ENCODE measurements around the gene GALNT1. TPM values are rescaled to one million over a fixed set of nuclear protein-coding genes. Genes with fewer than 3 reads are reported as not detected.

The GALNT1 gene
- total RNA-seq, 2 donors from 2014 or later, result 27.9 to 69.3 TPM

- H3K27ac Mint-ChIP-seq, result no peak overlapping the region
- no peak overlapping the region for H3K4me3 Mint-ChIP-seq
- H3K36me3 Mint-ChIP-seq (ENCODE audit: low read depth), result no peaks in the 10 kb centered on the region
- H3K4me1 Mint-ChIP-seq, result no peaks in the 10 kb centered on the region
- peaks cover 18% of the 10 kb centered on the region for H3K27me3 Mint-ChIP-seq
- H3K9me3 Mint-ChIP-seq, result peaks cover 10% of the 10 kb centered on the region
- no peak for ATAC-seq (replicated peaks)
These were observed 164.3 kb downstream of the GALNT1 start for GRCh38 chr18:35745814-35746213.

GRCh38 chr18:35746826-35747339 lies 165.3 kb downstream of the GALNT1 start:
- Mint-ChIP-seq H3K36me3 (ENCODE audit: low read depth) (no peaks in the 10 kb centered on the region), H3K27ac (no peak overlapping the region), H3K4me3 (no peak overlapping the region), H3K9me3 (peaks cover 10% of the 10 kb centered on the region), H3K27me3 (peaks cover 18% of the 10 kb centered on the region), H3K4me1 (no peaks in the 10 kb centered on the region)
- no peak for ATAC-seq (replicated peaks)

- H3K36me3 Mint-ChIP-seq (ENCODE audit: low read depth), result no peaks in the 10 kb centered on the region
- no peaks in the 10 kb centered on the region for H3K4me1 Mint-ChIP-seq
- peaks cover 10% of the 10 kb centered on the region for H3K9me3 Mint-ChIP-seq
- peaks cover 18% of the 10 kb centered on the region for H3K27me3 Mint-ChIP-seq
- no peak overlapping the region for H3K27ac Mint-ChIP-seq
- no peak for ATAC-seq (replicated peaks)
- H3K4me3 Mint-ChIP-seq, result no peak overlapping the region
These were observed 166.4 kb downstream of the GALNT1 start for GRCh38 chr18:35747894-35748472.

- peaks cover 18% of the 10 kb centered on the region for H3K27me3 Mint-ChIP-seq
- peaks cover 10% of the 10 kb centered on the region for H3K9me3 Mint-ChIP-seq
- no peak for ATAC-seq (replicated peaks)
- H3K4me3 Mint-ChIP-seq, result no peak overlapping the region
- no peaks in the 10 kb centered on the region for H3K36me3 Mint-ChIP-seq (ENCODE audit: low read depth)
- no peak overlapping the region for H3K27ac Mint-ChIP-seq
- H3K4me1 Mint-ChIP-seq, result no peaks in the 10 kb centered on the region
These were observed 168.2 kb downstream of the GALNT1 start for GRCh38 chr18:35749701-35750100.

DNA sequence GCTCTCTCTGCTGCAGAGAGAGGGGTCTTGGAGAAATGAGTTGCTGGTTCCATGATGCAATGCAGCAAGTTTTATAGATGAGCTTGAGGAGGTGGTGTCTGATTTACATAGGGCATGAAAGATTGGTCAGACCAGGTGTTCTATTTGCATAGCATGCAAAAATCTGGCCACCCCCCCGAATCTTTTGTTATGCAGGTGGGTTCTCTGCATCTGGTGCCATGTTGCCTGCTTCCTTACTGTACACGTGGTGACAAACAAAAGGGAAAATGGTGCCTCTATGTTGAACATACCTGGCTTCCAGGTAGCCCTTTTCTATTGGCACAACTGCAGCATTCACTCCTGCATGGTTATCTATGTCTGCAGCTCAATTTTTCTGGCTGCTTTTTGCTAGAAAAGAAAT lies 169.4 kb downstream of the GALNT1 start:
- Mint-ChIP-seq H3K36me3 (ENCODE audit: low read depth) (no peaks in the 10 kb centered on the region), H3K27me3 (peaks cover 14% of the 10 kb centered on the region), H3K4me3 (no peak overlapping the region), H3K4me1 (no peaks in the 10 kb centered on the region), H3K27ac (no peak overlapping the region), H3K9me3 (peaks cover 4% of the 10 kb centered on the region)
- ATAC-seq (replicated peaks), result no peak

DNA sequence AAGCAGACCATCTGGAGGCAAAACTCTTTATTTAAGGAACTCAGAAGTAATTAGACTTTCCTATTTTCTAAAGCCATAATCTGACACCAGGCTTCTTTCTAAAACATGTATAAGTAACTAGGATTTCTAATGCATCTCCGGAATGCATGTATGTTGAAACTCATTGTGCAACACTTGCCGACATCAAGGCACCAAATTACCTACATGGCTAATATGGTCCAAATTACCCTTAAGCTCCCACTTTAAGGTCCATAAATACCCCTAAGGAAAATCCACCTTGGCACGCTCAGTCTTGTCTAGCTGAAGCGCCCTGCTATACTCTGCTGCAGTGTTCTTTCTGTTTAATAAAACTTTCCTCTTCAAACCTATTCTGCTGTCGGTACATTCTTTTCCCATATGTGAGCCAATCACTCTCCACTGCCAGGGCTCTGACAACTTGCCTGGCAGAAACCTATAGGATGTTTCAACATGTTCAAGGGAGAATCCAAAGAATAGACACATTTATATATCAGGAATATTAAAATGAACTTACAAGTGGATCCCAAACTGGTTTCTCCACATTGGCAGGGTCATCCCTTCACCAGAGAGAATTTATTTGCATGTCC lies 171.9 kb downstream of the GALNT1 start:
- ATAC-seq (replicated peaks), result no peak
- Mint-ChIP-seq H3K27ac (no peak overlapping the region), H3K36me3 (ENCODE audit: low read depth) (no peaks in the 10 kb centered on the region), H3K4me3 (no peak overlapping the region), H3K27me3 (peaks cover 20% of the 10 kb centered on the region), H3K4me1 (no peaks in the 10 kb centered on the region), H3K9me3 (no peaks in the 10 kb centered on the region)

- peak; percentile 16 for ATAC-seq (replicated peaks)
- Mint-ChIP-seq H3K27ac (no peak overlapping the region), H3K9me3 (no peaks in the 10 kb centered on the region), H3K27me3 (peaks cover 25% of the 10 kb centered on the region), H3K4me1 (no peaks in the 10 kb centered on the region), H3K36me3 (ENCODE audit: low read depth) (no peaks in the 10 kb centered on the region), H3K4me3 (no peak overlapping the region)
These were observed 172.9 kb downstream of the GALNT1 start for GRCh38 chr18:35754464-35754863.

- ATAC-seq (replicated peaks), result no peak
- H3K36me3 Mint-ChIP-seq (ENCODE audit: low read depth), result no peaks in the 10 kb centered on the region
- H3K4me1 Mint-ChIP-seq, result no peaks in the 10 kb centered on the region
- no peak overlapping the region for H3K4me3 Mint-ChIP-seq
- H3K27me3 Mint-ChIP-seq, result peaks cover 32% of the 10 kb centered on the region
- no peak overlapping the region for H3K27ac Mint-ChIP-seq
- H3K9me3 Mint-ChIP-seq, result no peaks in the 10 kb centered on the region
These were observed 173.8 kb downstream of the GALNT1 start for GRCh38 chr18:35755369-35755768.

DNA sequence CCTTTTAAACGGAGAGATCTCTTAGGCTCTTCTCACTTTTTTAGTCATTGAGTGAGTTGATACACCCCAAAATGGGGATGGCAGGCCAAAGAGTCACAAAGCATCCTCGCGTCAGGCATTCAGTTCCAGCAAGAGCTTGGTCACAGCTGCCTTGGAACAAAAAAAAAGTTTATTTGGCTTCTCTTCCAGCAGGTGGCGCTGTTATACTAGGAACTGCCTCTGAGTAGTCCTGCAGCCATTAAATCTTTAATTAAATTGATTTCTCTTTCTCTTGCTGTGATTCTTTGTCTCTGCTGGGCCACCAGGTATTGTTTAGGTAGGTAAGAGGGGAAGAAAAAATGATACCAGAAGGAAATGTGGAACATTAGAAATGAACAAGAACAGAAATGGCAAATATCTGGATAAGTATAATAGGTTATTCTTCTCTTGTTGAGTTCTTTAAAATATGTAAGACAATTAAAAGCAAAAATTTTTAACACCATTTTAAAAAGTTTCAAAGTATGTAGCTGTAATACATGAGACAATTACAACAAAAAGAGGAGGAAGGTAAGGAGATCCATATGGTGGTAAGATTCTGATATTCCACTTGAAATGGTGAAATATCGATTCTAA lies 175.1 kb downstream of the GALNT1 start:
- ATAC-seq (replicated peaks), result peak; percentile 70
- Mint-ChIP-seq H3K4me3 (no peak overlapping the region), H3K4me1 (no peaks in the 10 kb centered on the region), H3K27me3 (peaks cover 32% of the 10 kb centered on the region), H3K27ac (no peak overlapping the region), H3K36me3 (ENCODE audit: low read depth) (no peaks in the 10 kb centered on the region), H3K9me3 (no peaks in the 10 kb centered on the region)

Other genes starting within 250 kb of the GALNT1 start
- 10 to 100 TPM; 36.3 to 37.6 TPM for gene ZNF24, start 237.3 kb upstream of the GALNT1 start, total RNA-seq
- under 1 TPM; 0.37 to 0.87 TPM for gene ZNF396, start 204.4 kb upstream of the GALNT1 start, total RNA-seq
- gene INO80C, start 83.8 kb upstream of the GALNT1 start, total RNA-seq, result 10 to 100 TPM; 20.6 to 22.0 TPM